Posterior vena cava (tissue), 2 donors: ENCODE data around the gene TM7SF3. TPM values are rescaled to one million over a fixed set of nuclear protein-coding genes. Genes with fewer than 3 reads are reported as not detected.
"Not testable (repeated sequence)": the region's sequence is repeated elsewhere in the genome, so short reads cannot be mapped to it uniquely, and the experiment has no call there.

ENCODE experiments used
- DNase-seq: peaks from one replicate; pipeline ENCODE4 v3.0.0-alpha.2; 2020; ENCODE audit warnings: low spot score
- intact Hi-C, 2 donors: fragments of 100-400 bp; cut with DNase I; formaldehyde crosslinking; loops; one replicate each; pipeline versions ENCODE4 v1.14.1 to v1.14.2; 2022 to 2023
- long read RNA-seq, 2 donors: library from polyadenylated mRNA; unstranded; transcript quantifications; one replicate each; pipeline ENCODE4 v2.0.0, GENCODE V29; 2020 to 2021
- total RNA-seq, 2 donors: library from RNA; stranded (reverse); fragmentation: NEBNext Ultra II Directional; extraction: Animal tissue kit (Norgen Biotek cat#: 25700); gene quantifications; one replicate each; pipeline ENCODE4 v1.2.1, GENCODE V29; 2021
- donor health status: DM: yes; HTN: yes; CAD: no.
- donor health status: DM: yes; HTN: yes; CAD: no.

TM7SF3 gene, protein sequence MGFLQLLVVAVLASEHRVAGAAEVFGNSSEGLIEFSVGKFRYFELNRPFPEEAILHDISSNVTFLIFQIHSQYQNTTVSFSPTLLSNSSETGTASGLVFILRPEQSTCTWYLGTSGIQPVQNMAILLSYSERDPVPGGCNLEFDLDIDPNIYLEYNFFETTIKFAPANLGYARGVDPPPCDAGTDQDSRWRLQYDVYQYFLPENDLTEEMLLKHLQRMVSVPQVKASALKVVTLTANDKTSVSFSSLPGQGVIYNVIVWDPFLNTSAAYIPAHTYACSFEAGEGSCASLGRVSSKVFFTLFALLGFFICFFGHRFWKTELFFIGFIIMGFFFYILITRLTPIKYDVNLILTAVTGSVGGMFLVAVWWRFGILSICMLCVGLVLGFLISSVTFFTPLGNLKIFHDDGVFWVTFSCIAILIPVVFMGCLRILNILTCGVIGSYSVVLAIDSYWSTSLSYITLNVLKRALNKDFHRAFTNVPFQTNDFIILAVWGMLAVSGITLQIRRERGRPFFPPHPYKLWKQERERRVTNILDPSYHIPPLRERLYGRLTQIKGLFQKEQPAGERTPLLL
- 10 to 100 TPM; 33.4 to 43.5 TPM for total RNA-seq
- long read RNA-seq, donor 1, transcript TM7SF3-201 (12 exons, 2,709 nt): major isoform, 9 of 23 reads
- long read RNA-seq, donor 1, partial matches to known transcripts: 4 of 23 reads
- long read RNA-seq, donor 1, other reads (novel, unspliced or antisense): 9 of 23 reads
- long read RNA-seq, donor 2, transcript TM7SF3-201 (12 exons, 2,709 nt): major isoform, 13 of 26 reads
- long read RNA-seq, donor 2, partial matches to known transcripts: 3 of 26 reads
- long read RNA-seq, donor 2, other reads (novel, unspliced or antisense): 10 of 26 reads

DNA sequence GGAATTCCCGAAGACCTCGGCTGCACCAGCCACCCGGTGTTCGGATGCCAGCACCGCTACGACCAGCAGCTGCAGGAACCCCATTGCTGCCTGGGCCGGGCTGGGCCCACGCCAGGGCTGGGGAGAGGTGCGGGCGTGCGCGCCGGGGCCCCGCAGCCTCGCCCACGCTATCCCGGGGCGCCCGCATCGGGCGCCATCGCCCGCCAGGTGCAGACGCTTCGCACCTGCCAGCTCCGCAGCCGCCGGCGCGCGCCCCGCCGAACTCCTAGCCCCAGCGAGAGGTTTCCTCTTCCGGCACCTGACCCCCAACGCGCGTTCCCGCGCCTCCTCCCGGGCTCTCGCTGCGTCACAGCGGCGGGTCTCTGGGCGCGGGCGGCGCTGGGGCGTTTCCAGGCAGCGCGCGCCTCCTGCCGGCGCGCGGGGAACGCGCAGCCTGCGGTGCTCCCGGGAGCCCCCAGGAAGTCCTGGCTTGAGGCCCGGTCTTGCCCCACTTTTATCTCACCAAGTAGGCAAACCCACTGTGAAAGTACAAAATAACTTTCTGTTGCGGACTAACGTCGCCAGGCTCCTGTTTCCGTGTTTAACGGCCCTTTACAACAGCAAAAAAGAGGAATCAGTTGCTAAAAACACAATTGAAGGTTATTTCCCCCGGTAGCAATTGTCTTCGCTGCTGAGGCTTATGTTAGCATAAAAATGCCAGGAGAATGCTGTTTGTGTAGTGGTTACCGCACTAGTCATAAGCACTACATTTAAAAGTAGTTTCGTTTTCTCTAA lies at the start of gene TM7SF3:
TSS of gene TM7SF3 (minus strand) at position 300 of the 774 bp plus-strand sequence. CDS start at position 84, 216 bp downstream.
- peak; percentile 97 for DNase-seq
- intact Hi-C loops: loop anchor here (5.0 to 10.0 kb wide), 3 partner anchors 77 to 228 kb away; partner anchors contain the start of genes FGFR1OP2 (in 1 of the 2), INTS13 (in 1 of the 2) and STK38L (in 1 of the 2)

DNA sequence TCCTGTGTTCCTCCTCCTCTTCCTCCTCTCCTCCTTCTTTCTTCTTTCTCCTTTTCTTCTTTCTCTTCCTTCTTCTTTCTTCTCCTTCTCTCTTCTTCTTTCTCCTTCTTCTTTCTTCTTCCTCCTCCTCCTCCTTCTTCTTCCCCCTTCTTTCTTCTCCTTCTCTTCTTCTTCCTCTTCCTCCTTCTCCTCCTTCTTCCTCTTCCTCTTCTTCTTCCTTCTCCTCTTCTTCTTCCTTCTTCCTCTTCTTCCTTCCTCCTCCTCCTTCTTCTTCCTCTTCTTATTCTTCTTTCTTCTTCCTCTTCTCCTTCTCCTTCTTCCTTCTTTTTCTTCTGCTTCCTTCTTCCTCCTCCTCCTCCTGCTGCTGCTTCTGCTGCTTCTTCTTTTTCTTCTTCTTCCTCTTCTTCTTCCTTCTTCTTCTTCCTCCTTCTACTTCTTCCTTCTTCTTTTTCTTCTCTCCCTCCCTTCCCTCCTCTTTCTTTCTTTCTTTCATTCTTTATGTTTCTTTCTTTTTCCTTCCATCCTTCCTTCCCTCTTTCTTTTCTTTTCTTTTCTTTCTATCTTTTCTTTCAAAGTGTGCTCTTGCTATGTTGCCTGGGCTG lies 49.2 kb upstream of the TM7SF3 start:
- no peak for DNase-seq
- intact Hi-C loops: no loop called here

DNA sequence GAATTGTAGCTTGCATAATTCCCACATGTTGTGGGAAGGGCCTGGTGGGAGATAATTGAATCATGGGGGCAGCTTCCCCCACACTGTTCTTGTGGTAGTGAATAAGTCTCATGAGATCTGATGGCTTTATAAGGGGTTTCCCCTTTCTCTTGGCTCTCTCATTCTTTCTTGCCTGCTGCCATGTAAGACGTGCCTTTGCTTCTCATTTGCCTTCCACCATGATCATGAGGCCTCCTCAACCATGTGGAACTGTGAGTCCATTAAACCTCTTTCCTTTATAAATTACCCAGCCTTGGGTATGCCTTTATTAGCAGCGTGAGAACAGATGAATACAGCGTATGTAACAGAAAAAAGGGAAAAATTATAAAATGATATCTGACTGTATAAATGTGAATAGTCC lies 47.1 kb upstream of the TM7SF3 start:
- intact Hi-C loops: no loop called here
- no peak for DNase-seq

DNA sequence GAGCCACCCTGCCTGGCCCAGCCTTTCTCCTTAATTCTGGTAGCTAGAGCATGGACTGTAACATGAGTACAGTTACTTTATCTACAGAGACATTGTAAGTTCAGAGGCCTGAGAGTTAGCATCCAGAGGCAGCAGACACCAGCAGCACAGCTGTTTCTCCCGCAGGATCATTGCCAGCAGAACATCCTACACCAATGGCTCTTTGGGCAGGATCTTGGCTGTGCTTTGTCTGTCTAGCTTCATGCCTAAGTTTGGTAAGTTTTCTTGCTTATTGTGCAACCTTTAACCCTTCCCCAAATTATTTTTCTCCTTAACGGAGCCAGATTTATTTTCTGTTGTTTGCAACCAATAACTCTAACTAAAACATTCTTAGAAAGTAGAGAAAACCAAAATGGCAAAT lies 46.6 kb upstream of the TM7SF3 start:
- intact Hi-C loops: no loop called here
- no peak for DNase-seq

DNA sequence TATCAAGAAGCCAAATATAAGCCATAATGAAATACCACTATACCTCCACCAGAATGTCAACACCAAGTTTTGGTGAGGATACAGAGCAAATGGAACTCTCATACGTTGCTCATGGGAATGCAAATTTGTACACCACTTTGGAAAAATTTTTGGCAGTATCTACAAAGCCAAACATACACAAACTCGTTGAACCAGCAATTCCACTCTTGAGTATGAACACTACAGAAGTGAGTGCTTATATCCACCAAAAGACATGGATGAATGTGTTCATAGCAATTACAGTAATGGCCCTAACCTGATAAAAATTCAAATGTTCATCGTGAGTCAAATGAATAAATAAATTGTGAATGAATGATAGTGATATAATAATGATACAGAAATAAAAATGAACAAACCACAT lies 43.4 kb upstream of the TM7SF3 start:
- intact Hi-C loops: no loop called here

DNA sequence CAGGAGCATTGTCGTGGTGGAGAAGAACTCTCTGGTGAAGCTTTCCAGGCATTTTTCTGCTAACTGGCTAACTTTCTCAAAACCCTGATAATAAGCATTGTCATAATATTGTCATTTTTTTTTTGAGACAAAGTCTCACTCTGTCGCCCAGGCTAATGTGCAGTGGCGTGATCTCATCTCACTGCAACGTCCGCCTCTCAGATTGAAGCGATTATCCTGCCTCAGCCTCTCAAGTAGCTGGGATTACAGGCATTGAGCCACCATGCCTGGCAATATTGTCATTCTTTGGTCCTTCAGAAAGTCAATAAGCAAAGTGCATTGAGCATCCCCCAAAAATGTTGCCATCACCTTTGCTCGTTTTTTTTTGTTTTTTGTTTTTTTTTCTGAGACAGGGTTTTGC lies 41.8 kb upstream of the TM7SF3 start:
- no peak for DNase-seq
- intact Hi-C loops: no loop called here

More for the DNA sequence above, 43.4 kb upstream of the TM7SF3 start:
- no peak for DNase-seq

DNA sequence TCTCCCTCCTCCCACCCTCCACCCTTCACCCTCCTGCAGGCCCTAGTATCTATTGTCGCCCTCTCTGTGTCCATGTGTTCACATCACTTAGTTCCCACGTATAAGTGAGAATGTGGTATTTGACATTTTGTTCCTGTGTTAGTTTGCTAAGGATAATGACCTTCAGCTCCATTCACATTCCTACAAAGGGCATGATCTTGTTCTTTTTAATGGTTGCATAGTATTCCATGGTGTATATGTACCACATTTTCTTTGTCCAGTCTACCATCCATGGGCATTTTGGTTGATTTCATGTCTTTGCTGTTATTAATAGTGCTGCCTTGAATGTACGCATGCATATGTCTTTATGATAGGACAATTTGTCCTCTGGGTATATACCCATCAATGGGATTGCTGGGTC lies 38.6 kb upstream of the TM7SF3 start:
- intact Hi-C loops: no loop called here
- DNase-seq: no peak

DNA sequence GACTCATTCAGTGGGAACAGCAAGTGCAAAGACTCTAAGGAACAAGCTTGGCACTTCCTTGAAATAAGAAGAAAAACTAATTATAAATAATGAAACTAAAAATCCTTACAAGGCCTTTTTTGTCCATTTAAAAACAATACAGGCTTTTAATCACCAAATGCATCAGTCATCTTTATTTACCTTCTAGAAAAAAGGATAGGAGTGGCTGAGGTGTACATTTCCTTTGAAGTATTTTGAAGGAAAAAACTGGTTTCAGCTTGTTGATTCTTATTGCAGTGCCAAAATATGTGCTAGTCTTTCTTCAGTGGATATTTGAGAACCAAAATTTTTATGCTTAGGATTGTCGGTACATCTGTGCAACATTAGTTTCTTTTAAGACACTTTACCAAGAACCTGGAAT lies 38.0 kb upstream of the TM7SF3 start:
- intact Hi-C loops: no loop called here
- no peak for DNase-seq

DNA sequence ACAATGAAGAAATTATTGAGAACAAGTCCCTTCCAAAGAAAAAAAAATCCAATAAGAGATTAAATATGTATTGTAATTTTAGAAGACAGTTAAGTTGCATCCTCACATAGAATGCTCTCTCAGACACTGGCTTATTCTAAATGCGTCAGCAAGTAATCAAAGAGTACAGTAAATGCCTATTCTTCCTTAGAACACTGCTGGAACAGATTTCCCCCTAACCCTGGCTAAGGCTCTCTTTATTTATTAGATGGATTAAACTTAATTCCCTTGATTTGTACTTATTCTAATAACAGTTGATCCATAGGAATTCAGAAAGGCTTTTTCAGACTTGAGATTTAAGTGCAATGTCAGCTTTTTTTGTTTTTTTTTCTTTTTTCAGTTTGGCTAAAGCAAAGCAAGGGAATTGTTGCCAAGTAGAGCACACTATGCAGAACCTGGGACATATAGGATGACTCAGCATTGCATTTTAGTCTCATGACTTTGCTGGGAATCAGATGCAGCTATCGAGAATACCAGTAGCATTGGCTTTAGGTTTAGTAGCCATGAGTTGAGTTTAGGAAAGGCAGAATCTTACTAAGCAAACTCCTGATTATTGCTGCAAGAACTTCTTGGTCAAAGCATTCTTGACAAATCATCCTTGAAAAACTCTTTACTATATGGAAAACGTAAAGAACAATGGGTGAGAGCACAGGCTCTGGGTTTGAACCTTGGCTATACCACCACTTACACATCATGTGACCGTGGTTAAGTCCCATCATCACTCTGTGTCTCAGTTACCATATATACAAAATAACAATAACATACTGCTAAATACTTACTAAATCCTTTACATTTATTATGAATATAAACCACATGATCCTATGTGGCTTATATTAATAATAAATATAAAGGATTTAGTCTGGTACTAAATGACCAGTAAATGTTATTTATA lies 34.9 kb upstream of the TM7SF3 start:
- DNase-seq: no peak
- intact Hi-C loops: no loop called here

DNA sequence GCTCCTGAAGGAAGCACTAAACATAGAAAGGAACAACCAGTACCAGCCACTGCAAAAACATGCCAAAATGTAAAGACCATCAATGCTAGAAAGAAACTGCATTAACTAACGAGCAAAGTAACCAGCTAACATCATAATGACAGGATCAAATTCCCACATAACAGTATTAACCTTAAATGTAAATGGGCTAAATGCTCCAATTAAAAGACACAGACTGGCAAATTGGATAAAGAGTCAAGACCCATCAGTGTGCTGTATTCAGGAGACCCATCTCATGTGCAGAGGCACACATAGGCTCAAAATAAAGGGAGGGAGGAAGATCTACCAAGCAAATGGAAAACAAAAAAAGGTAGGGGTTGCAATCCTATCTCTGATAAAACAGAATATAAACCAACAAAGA lies 27.8 kb upstream of the TM7SF3 start:
- intact Hi-C loops: not testable (repeated sequence)

DNA sequence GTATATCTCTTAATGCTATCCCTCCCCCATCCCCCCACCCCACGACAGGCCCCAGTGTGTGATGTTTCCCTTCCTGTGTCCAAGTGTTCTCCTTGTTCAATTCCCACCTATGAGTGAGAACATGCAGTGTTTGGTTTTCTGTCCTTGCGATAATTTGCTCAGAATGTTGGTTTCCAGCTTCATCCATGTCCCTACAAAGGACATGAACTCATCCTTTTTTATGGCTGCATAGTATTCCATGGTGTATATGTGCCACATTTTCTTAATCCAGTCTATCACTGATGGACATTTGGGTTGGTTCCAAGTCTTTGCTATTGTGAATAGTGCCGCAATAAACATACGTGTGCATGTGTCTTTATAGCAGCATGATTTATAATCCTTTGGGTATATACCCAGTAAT lies 26.5 kb upstream of the TM7SF3 start:
- intact Hi-C loops, DNase-seq: not testable (repeated sequence)

More for the DNA sequence above, 27.8 kb upstream of the TM7SF3 start:
- DNase-seq: not testable (repeated sequence)

DNA sequence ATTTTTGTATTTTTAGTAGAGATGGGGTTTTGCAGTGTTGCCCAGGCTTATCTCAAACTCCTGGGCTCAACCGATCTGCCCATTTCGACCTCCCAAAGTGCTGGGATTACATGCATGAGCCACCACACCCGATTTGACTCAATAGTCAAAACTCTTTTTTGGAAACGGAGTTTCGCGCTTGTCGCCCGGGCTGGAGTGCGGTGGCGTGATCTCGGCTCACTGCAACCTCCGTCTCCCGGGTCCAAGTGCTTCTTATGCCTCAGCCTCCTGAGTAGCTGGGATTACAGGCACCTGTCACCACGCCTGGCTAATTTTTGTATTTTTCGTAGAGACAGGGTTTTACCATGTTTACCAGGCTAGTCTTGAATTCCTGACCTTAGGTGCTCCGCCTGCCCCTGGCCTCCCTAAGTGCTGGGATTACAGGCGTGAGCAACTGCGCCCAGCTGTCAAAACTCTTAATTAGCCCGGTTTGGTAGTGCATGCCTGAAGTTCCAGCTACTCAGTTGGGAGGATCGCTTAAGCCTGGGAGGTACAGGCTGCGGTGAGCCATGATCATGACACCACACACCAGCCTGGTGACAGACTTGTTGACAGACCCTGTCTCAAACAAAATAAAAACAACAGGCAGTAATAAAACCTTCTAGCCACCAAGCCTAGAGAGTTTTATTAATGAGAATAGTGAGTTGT lies 20.6 kb upstream of the TM7SF3 start:
- intact Hi-C loops: no loop called here
- DNase-seq: no peak

DNA sequence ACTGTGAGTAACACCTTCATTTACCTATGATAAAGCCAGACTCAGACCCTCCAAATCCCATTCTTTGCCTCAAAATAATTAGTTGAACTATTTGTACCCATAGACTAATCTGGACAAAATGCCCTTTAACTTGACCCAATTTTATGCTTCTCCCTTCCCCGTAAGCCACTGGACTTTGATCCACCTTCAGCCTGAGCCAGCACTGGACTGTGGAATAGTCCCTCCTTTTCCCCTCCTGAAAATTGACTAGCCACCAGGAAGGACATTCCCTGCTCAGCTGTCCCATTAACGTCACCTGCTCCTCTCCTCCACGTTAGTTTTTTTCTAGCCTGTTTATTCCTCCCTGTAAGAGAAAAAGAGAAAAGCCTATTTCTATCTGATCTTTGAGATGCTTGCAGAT lies 18.5 kb upstream of the TM7SF3 start:
- intact Hi-C loops: no loop called here
- DNase-seq: no peak

DNA sequence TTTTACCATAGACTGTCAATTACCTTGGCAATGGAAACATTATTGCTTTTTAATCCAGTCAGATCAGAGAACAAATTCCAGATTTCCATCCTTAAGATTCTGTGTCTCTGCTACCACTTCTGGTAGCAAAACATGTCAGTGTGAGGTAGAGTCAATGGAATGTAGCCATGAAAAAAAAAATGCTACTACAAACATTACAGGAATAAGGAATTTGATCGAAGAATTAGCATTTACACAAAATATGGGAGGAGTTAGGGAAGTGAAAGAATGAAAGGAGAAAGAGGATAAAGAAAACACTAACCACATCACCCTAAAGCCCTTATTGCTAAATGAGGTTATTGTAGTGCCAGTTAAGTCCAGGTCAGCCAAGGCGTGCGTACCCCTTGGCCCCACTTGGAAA lies 17.3 kb upstream of the TM7SF3 start:
- intact Hi-C loops: no loop called here
- DNase-seq: no peak

DNA sequence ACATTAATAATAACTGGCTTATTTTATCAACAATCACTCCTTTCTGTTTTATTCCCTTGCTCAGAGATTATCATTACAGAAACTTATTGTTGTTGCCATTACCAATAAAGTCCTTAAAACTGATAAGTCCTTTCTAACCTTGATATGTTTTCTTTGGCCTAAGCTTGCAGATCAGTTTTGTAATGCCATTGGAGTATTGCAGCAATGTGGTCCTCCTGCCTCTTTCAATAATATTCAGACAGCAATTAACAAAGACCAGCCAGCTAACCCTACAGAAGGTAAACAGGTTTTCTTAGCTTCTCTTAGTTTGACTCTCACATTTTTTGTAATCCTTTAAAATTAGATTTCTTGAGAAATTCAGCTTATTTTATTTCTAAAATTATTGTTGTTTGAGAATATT lies 12.1 kb upstream of the TM7SF3 start:
- DNase-seq: no peak
- intact Hi-C loops: loop anchor here in 1 of 2 donors (10.0 kb wide), 1 partner anchor 279 kb away; no protein-coding TSS in a partner anchor

DNA sequence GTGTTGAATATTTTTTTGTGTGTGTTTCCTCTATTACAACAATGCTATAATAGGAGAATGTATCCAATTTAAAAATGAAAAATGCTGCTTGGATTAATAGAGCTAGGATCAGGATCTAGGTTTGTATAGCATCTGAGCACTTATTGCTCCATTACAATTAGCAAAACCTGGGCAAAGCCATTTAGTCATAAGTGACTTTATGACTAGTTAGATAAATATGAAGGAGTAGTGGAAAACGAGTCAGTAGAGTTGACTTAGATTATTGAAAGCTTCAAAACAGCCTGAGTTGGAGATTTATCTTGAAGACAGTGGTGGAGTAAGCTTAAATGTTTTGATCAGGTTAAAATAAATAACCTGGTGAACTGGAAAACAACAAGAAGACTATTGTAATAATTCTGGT lies 10.9 kb upstream of the TM7SF3 start:
- DNase-seq: no peak
- intact Hi-C loops: loop anchor here in 1 of 2 donors (10.0 kb wide), 1 partner anchor 280 kb away; no protein-coding TSS in a partner anchor

DNA sequence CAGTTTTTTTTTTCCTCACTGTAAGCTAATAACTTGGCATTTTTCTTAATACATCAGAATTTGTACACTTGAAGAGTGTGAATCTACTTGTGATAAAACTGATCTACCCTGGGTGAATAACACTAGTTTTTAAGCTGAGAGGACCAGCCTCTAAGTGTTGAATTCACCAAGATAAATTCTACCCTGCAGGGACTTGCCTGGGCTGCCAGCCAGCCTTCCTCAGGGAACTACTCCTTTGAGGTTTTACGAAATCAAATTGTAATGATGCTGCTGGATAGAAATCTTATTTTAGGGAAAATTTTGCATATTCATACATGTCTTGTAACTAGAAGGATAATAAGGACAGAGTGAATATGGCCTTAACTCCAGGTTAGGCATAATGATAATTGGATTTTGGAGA lies 10.1 kb upstream of the TM7SF3 start:
- intact Hi-C loops: loop anchor here in 1 of 2 donors (10.0 kb wide), 1 partner anchor 281 kb away; no protein-coding TSS in a partner anchor
- DNase-seq: peak; percentile 69
